Measurements from ENCODE around the gene RPL29.
A peak's percentile ranks its signal among the peaks of the same experiment; 100 is the strongest.

The RPL29 gene

GRCh38 chr3:51961602-51962569 is 33.8 kb downstream of the RPL29 start:
- DNase-seq: no peak

GRCh38 chr3:51961011-51961410 is 34.7 kb downstream of the RPL29 start:
- DNase-seq: no peak

GRCh38 chr3:51960386-51960785 is 35.3 kb downstream of the RPL29 start:
- no peak for DNase-seq

- no peak for DNase-seq
Observed at GRCh38 chr3:51959651-51960050, 36.0 kb downstream of the RPL29 start.

- DNase-seq: no peak
Observed at GRCh38 chr3:51958603-51959521, 36.8 kb downstream of the RPL29 start.

- DNase-seq: no peak
Observed at GRCh38 chr3:51957520-51958205, 38.0 kb downstream of the RPL29 start.

- DNase-seq: peak; percentile 39
Observed at GRCh38 chr3:51955893-51956770, 39.6 kb downstream of the RPL29 start.

- DNase-seq: no peak
Observed at GRCh38 chr3:51955175-51955892, 40.4 kb downstream of the RPL29 start, which contains the start of gene GPR62. Gene GPR62 (plus strand): TSS chr3:51955381. CDS start chr3:51955653, 272 bp downstream.

- DNase-seq: no peak
Observed at GRCh38 chr3:51954713-51955112, 41.0 kb downstream of the RPL29 start.

- no peak for DNase-seq
Observed at GRCh38 chr3:51954105-51954504, 41.6 kb downstream of the RPL29 start.

GRCh38 chr3:51953445-51953844 is 42.2 kb downstream of the RPL29 start:
- no peak for DNase-seq

GRCh38 chr3:51950899-51951298 is 44.8 kb downstream of the RPL29 start:
- DNase-seq: no peak

GRCh38 chr3:51949121-51949520 is 46.6 kb downstream of the RPL29 start:
- DNase-seq: no peak

- DNase-seq: no peak
Observed at GRCh38 chr3:51948016-51948580, 47.6 kb downstream of the RPL29 start.

GRCh38 chr3:51947215-51947900 is 48.3 kb downstream of the RPL29 start:
- no peak for DNase-seq

- no peak for DNase-seq
Observed at GRCh38 chr3:51946796-51947195, 48.9 kb downstream of the RPL29 start.

GRCh38 chr3:51945926-51946705 is 49.6 kb downstream of the RPL29 start:
- DNase-seq: no peak

GRCh38 chr3:51945031-51945840 is 50.5 kb downstream of the RPL29 start:
- DNase-seq: no peak
